Ovary (tissue), 9 donors: ENCODE measurements around the gene TOGARAM2. TPM values are rescaled to one million over a fixed set of nuclear protein-coding genes. Genes with fewer than 3 reads are reported as not detected.

Source experiments
- DNase-seq, 5 donors: peaks; one replicate each; pipeline ENCODE4 v3.0.0-alpha.2; 2019 to 2020
- H3K27ac ChIP-seq, 2 donors: fragments of 200-600 bp; one replicate each; pipeline versions ENCODE4 v1.5.1 to v1.8.0; 2019 to 2022
- H3K27me3 ChIP-seq: fragments of 200-600 bp; one replicate; pipeline ENCODE4 v1.8.0; 2022
- H3K36me3 ChIP-seq: fragments of 200-600 bp; sonication (generic); one replicate; pipeline ENCODE4 v1.5.1; 2019
- H3K4me1 ChIP-seq: one replicate; pipeline ENCODE4 v1.8.1; 2013; ENCODE audit warnings: mild to moderate bottlenecking, moderate library complexity; ENCODE audit not compliant: insufficient read depth
- H3K4me3 ChIP-seq: fragments of 200-600 bp; sonication (generic); one replicate; pipeline ENCODE4 v1.5.1; 2017
- H3K9me3 ChIP-seq, 2 donors: fragments of 200-600 bp in 1 of 2; sonication (generic) in 1 of 2; one replicate each; pipeline versions ENCODE4 v1.5.1 to v1.8.1; 2013 to 2019; ENCODE audit warnings: mild to moderate bottlenecking in 1 of 2, moderate library complexity in 1 of 2
- EP300 ChIP-seq: sonication (generic); formaldehyde crosslinking; IDR thresholded peaks from one replicate; pipeline ENCODE4 v1.6.1; 2017; ENCODE audit warnings: antibody characterized with exemption
- POLR2A ChIP-seq: fragments of 450-650 bp; IDR thresholded peaks from one replicate; pipeline ENCODE4 v1.6.1; 2017; ENCODE audit warnings: antibody characterized with exemption, mild to moderate bottlenecking, moderate library complexity
- WGBS, 3 donors: extraction: QIAGEN DNeasy Blood & Tissue Kit in 1 of 3; methylation state at CpG; one replicate each; pipeline versions ENCODE4 v1.1.5 to v1.1.7; 2013 to 2017; 5-methylcytosine and 5-hydroxymethylcytosine counted together
- intact Hi-C, 4 donors: fragments of 100-400 bp; cut with DNase I; formaldehyde crosslinking; loops; one replicate each; pipeline versions ENCODE4 v1.11.0 to v1.15.1; 2022 to 2023
- polyA plus RNA-seq, 2 donors: library from polyadenylated mRNA; stranded (reverse); fragments of 200-250 nt in 1 of 2; fragments of 350-450 nt in 1 of 2; fragmentation: Illumina TruSeq in 1 of 2; extraction: RNeasy Lipid Tissue Mini Kit (QIAGEN cat#74804) in 1 of 2; gene quantifications; one replicate each; pipeline ENCODE4 v1.2.3, GENCODE V29; 2013 to 2014
- total RNA-seq, 7 donors: library from RNA; depleted of rRNA in 2 of 7; stranded (reverse); fragments of >200 nt in 2 of 7; fragmentation: NEBNext Ultra II Directional in 3 of 7; extraction: Animal tissue kit (Norgen Biotek cat#: 25700) in 3 of 7; gene quantifications; one replicate each; pipeline versions ENCODE4 v1.1.0 to v1.2.4, GENCODE V29; 2016 to 2023
- TF ChIP-seq, protein P1 (sequence below), 3 donors: fragments of 450-650 bp in 2 of 3; fragments of 200-600 bp in 1 of 3; IDR thresholded peaks; one replicate each; pipeline versions ENCODE4 v1.5.1 to v1.8.0; 2016 to 2022; ENCODE audit warnings: antibody characterized with exemption in 3 of 3, mild to moderate bottlenecking in 1 of 3
- donor health status: DM: no; HTN: no; CAD: no; lungs with moderate emphysema.
- donor health status: DM: no; HTN: no; CAD: no.
- donor health status: Bipolar disorder and iron deficiency.
- donor health status: DM: yes; HTN: yes; CAD: no.
- donor health status: DM: no; HTN: no; CAD: no.
- donor health status: DM: yes; HTN: yes; CAD: no.

The TOGARAM2 gene
- total and polyA plus RNA-seq, 9 donors: 0.33 to 21.1 (median 1.7) TPM

DNA sequence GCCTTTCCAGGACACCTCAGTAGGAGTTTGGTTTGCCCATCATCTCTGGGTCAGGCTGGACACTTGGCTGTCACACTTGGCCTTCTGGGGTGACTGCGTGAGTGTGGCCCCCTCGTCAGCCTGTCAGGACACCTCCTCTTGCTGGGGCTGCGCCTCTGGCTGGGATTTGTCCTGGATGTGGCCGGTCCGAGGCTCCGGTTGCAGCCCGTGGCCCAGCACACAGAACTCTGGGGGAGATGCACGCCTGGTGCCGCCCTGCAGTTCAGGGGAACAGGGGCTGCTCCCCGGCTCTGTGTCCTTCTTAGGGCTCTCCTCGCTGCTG lies 83.6 kb downstream of the TOGARAM2 start:
- intact Hi-C loops: loop anchor here in 1 of 4 donors (5.0 kb wide), 1 partner anchor 48 kb away; no protein-coding TSS in a partner anchor
- Histone ChIP-seq H3K9me3 (no peaks in the 10 kb centered on the region), H3K27me3 (no peaks in the 10 kb centered on the region), H3K27ac (peak overlapping the region; percentile 60 to 66), H3K4me3 (no peak overlapping the region), H3K4me1 (peaks cover 22% of the 10 kb centered on the region), H3K36me3 (no peaks in the 10 kb centered on the region)
- no peak for DNase-seq
- TF ChIP-seq EP300 (no peak), POLR2A (no peak)
- TF ChIP-seq, protein P1, sequence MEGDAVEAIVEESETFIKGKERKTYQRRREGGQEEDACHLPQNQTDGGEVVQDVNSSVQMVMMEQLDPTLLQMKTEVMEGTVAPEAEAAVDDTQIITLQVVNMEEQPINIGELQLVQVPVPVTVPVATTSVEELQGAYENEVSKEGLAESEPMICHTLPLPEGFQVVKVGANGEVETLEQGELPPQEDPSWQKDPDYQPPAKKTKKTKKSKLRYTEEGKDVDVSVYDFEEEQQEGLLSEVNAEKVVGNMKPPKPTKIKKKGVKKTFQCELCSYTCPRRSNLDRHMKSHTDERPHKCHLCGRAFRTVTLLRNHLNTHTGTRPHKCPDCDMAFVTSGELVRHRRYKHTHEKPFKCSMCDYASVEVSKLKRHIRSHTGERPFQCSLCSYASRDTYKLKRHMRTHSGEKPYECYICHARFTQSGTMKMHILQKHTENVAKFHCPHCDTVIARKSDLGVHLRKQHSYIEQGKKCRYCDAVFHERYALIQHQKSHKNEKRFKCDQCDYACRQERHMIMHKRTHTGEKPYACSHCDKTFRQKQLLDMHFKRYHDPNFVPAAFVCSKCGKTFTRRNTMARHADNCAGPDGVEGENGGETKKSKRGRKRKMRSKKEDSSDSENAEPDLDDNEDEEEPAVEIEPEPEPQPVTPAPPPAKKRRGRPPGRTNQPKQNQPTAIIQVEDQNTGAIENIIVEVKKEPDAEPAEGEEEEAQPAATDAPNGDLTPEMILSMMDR (IDR thresholded peaks at IDR 0.05): no peak
- WGBS, 3 donors: 37 to 77% (median 52%) methylated on average over 11 of the region's 11 CpGs

DNA sequence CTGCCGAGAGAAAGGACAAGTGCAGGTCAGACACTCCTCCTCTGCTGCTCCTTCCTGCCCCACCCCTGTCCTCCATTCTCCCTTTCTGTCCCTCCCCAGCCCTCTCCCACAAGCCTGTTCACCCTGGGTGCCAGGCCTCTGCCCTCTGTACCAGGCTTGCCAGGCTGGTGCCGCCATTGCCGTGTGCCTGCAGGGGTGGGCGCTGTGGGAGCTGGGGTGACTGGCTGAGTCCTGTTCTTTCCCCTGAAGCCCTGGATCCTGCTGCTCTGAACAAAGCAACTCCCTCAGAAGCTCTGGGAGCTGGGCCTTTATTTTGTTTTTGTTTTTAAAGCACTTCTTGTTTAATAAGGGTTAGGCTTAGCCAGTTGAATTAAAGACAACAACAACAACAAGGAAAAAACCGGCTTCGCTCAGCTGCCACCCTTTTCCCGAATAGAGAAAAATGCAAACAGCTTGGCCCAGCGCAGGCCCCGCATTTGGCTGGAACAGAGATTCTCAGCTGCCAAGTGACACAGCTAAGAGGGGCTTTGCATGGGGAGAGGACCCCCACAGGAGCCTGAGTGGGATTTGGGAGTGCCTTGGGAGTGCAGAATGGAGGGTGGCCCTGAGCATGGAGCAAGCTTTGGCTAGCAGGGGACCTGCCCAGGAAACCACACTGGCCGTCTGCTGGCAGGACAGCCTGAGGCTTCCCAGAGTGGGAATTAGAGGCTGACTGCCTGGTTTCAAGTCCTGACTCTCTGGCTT lies 84.1 kb downstream of the TOGARAM2 start:
- DNase-seq: peak in 1 of 5 donors; percentile 47
- no peaks in the 10 kb centered on the region for H3K9me3 ChIP-seq
- WGBS, 3 donors: 12 to 35% (median 18%) methylated on average over 10 of the region's 10 CpGs
- no peak overlapping the region for H3K4me3 ChIP-seq
- no peaks in the 10 kb centered on the region for H3K27me3 ChIP-seq
- H3K4me1 ChIP-seq: peaks cover 22% of the 10 kb centered on the region
- TF ChIP-seq, protein P1 (IDR thresholded peaks at IDR 0.05): no peak
- TF ChIP-seq POLR2A (no peak), EP300 (no peak)
- intact Hi-C loops: loop anchor here in 1 of 4 donors (5.0 kb wide), 1 partner anchor 47 kb away; no protein-coding TSS in a partner anchor
- H3K27ac ChIP-seq: peak overlapping the region; percentile 60 to 66
- H3K36me3 ChIP-seq: no peaks in the 10 kb centered on the region

DNA sequence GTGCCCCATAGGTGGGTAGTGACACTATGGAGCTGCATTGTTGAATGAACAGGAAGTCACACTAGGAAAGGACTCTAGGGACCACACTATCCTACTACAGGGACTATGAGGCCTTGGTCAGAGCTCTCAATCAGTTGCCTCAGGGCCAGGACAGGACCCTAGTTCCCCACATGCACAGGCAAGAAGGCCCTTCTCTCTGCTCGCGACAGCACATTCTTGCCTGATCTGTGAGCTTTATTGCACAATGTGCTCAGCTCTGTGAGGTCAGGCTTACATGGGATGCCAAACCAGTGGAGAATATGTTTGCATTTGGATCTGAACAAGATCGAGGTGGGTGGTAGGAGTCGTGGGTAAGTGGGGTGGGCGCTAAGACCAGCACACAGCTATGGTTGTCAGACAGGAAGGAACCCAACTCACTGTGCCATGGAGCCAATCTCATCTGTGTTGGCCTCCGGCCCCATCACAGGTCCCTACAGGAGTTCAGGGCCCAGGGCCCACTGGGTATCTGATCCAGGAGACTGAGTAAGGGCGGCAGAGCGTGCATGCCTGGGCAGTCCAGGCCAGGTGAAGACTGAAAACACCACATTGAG lies 85.3 kb downstream of the TOGARAM2 start:
- 76 to 85% (median 83%) methylated on average over 7 to 8 of the region's 8 CpGs for WGBS, 3 donors
- Histone ChIP-seq H3K27me3 (no peaks in the 10 kb centered on the region), H3K9me3 (no peaks in the 10 kb centered on the region), H3K36me3 (no peaks in the 10 kb centered on the region), H3K4me3 (no peak overlapping the region), H3K4me1 (peaks cover 25% of the 10 kb centered on the region), H3K27ac (no peak overlapping the region)
- TF ChIP-seq EP300: no peak
- TF ChIP-seq, protein P1 (IDR thresholded peaks at IDR 0.05): no peak
- TF ChIP-seq POLR2A: no peak
- peak in 1 of 5 donors; percentile 49 for DNase-seq
- intact Hi-C loops: loop anchor here in 1 of 4 donors (5.0 kb wide), 1 partner anchor 46 kb away; no protein-coding TSS in a partner anchor

DNA sequence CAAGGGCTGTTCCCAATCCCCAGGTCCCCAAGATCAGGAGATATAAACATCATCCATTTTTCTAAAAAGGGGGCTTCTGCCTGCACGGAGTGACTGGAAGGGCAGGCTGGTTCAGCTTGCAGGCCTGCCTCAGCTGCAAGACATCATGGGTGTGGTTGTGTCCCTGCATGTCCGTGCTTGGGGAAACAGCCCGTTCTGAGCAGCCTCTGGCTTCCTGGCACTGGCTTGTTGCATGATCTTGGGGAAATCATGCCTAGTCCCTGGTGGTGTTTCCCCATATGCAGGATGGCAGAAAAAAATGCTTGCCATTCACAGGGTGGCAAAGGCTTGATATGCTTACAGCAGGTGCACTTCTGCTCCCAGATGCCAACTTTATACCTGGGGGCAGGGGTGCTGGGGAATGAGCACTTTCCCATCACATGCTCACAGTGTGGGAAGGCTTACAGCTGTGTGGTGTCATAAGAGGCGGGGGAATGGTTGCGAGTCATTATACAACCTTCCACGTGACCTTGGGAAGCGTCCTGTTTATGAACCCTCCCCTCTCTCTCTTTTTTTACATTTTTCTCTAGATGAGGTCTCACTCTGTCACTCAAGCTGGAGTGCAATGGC lies 86.0 kb downstream of the TOGARAM2 start:
- 50 to 74% (median 61%) methylated on average over 7 of the region's 7 CpGs for WGBS, 3 donors
- Histone ChIP-seq H3K4me1 (peaks cover 22% of the 10 kb centered on the region), H3K27ac (no peak overlapping the region), H3K27me3 (no peaks in the 10 kb centered on the region), H3K4me3 (no peak overlapping the region), H3K9me3 (no peaks in the 10 kb centered on the region), H3K36me3 (no peaks in the 10 kb centered on the region)
- no peak for DNase-seq
- TF ChIP-seq, protein P1 (IDR thresholded peaks at IDR 0.05): no peak
- no peak for TF ChIP-seq EP300
- no peak for TF ChIP-seq POLR2A
- intact Hi-C loops: loop anchor here in 1 of 4 donors (5.0 kb wide), 1 partner anchor 45 kb away; no protein-coding TSS in a partner anchor
